ENCODE results near the gene MYLK.

The MYLK gene

GRCh38 chr3:123792473-123793201 is 91.5 kb downstream of the MYLK start:
- DNase-seq (ENCODE audit: low spot score): no peak

GRCh38 chr3:123791898-123792297 is 92.2 kb downstream of the MYLK start:
- no peak for DNase-seq (ENCODE audit: low spot score)

GRCh38 chr3:123791417-123791816 is 92.7 kb downstream of the MYLK start:
- DNase-seq (ENCODE audit: low spot score): no peak

- DNase-seq (ENCODE audit: low spot score): no peak
These were observed 93.1 kb downstream of the MYLK start for GRCh38 chr3:123791073-123791370.

- no peak for DNase-seq (ENCODE audit: low spot score)
These were observed 93.7 kb downstream of the MYLK start for GRCh38 chr3:123790254-123791072.

GRCh38 chr3:123789760-123790159 is 94.4 kb downstream of the MYLK start:
- no peak for DNase-seq (ENCODE audit: low spot score)

- DNase-seq (ENCODE audit: low spot score): no peak
These were observed 95.0 kb downstream of the MYLK start for GRCh38 chr3:123789160-123789559.

GRCh38 chr3:123788710-123789109 is 95.4 kb downstream of the MYLK start:
- DNase-seq (ENCODE audit: low spot score): no peak

- DNase-seq (ENCODE audit: low spot score): no peak
These were observed 97.0 kb downstream of the MYLK start for GRCh38 chr3:123787133-123787532.

GRCh38 chr3:123785602-123786001 is 98.5 kb downstream of the MYLK start:
- DNase-seq (ENCODE audit: low spot score): no peak

- DNase-seq (ENCODE audit: low spot score): no peak
These were observed 100.3 kb downstream of the MYLK start for GRCh38 chr3:123783811-123784210.

- DNase-seq (ENCODE audit: low spot score): no peak
These were observed 101.0 kb downstream of the MYLK start for GRCh38 chr3:123783050-123783689.

GRCh38 chr3:123782488-123782887 is 101.6 kb downstream of the MYLK start:
- DNase-seq (ENCODE audit: low spot score): no peak

- DNase-seq (ENCODE audit: low spot score): no peak
These were observed 102.4 kb downstream of the MYLK start for GRCh38 chr3:123781571-123782275.

GRCh38 chr3:123781138-123781537 is 103.0 kb downstream of the MYLK start:
- no peak for DNase-seq (ENCODE audit: low spot score)

- no peak for DNase-seq (ENCODE audit: low spot score)
These were observed 103.5 kb downstream of the MYLK start for GRCh38 chr3:123780656-123781055.

GRCh38 chr3:123779655-123780231 is 104.4 kb downstream of the MYLK start:
- DNase-seq (ENCODE audit: low spot score): no peak

GRCh38 chr3:123778991-123779622 is 105.0 kb downstream of the MYLK start:
- DNase-seq (ENCODE audit: low spot score): no peak

- DNase-seq (ENCODE audit: low spot score): no peak
These were observed 105.6 kb downstream of the MYLK start for GRCh38 chr3:123778525-123778924.

- no peak for DNase-seq (ENCODE audit: low spot score)
These were observed 107.9 kb downstream of the MYLK start for GRCh38 chr3:123776071-123776782.

GRCh38 chr3:123774474-123774873 is 109.7 kb downstream of the MYLK start:
- no peak for DNase-seq (ENCODE audit: low spot score)
